ENCODE data around the gene SLC25A13. TPM values are rescaled to one million over a fixed set of nuclear protein-coding genes. Genes with fewer than 3 reads are reported as not detected.

Gene SLC25A13, protein sequence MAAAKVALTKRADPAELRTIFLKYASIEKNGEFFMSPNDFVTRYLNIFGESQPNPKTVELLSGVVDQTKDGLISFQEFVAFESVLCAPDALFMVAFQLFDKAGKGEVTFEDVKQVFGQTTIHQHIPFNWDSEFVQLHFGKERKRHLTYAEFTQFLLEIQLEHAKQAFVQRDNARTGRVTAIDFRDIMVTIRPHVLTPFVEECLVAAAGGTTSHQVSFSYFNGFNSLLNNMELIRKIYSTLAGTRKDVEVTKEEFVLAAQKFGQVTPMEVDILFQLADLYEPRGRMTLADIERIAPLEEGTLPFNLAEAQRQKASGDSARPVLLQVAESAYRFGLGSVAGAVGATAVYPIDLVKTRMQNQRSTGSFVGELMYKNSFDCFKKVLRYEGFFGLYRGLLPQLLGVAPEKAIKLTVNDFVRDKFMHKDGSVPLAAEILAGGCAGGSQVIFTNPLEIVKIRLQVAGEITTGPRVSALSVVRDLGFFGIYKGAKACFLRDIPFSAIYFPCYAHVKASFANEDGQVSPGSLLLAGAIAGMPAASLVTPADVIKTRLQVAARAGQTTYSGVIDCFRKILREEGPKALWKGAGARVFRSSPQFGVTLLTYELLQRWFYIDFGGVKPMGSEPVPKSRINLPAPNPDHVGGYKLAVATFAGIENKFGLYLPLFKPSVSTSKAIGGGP
- total RNA-seq (2022; extraction: Qiagen RNA extraction; ENCODE audit: low read depth) = 28.9 to 41.2 TPM (median 32.9 TPM) in 5 replicates

DNA sequence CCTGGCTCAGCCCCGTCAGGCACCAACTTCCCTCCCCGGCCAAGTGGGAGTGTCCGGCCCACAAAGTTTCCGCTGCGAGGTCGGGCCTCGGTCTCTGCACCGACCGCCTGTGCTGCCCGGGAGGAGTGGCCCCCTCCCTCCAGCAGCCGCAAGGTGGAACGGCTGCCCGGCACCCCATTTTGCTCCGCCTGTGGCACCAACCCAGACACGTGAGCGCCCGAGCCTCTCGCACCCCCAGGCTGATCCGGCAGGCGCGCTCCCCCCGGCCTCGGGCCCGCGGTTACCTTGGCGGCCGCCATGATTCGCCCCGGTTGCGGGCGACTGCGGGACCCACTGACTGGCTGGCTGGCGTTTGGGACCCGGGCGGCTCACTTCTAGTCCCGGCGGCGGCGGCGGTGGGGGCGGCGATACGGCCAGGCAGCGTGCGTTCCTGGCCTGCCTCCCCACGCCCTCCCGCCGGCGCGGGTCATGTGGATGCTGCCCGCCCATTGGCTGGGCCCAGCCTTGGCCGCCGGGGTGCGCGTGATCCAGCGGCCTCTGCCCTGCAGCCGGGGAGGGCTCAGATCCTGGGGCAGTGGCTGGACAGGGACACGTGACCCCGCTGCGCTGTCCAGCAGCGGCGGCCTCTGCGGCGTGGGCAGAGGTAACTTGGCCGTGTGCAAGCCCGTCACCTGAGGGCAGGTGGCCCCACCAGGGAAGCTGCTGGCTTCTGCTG, at the start of gene SLC25A13:
TSS of gene SLC25A13 (minus strand) at position 441 of the 715 bp plus-strand sequence. CDS start at position 299, 142 bp downstream.

